8988T (cell line): ENCODE measurements around the gene HSDL1.
A peak's percentile ranks its signal among the peaks of the same experiment; 100 is the strongest.

ENCODE experiments used
- DNase-seq: peaks from one replicate; pipeline ENCODE4 v3.0.0; 2011

Gene HSDL1

GRCh38 chr16:84144859-84145639 lies at the start of gene HSDL1, which contains the start of gene DNAAF1:
HSDL1 (minus strand) TSS chr16:84145177; CDS start chr16:84131321, 13,856 bp downstream.
DNAAF1 (plus strand) TSS chr16:84145308; CDS start chr16:84145441, 133 bp downstream.
- peak; percentile 94 for DNase-seq

DNA sequence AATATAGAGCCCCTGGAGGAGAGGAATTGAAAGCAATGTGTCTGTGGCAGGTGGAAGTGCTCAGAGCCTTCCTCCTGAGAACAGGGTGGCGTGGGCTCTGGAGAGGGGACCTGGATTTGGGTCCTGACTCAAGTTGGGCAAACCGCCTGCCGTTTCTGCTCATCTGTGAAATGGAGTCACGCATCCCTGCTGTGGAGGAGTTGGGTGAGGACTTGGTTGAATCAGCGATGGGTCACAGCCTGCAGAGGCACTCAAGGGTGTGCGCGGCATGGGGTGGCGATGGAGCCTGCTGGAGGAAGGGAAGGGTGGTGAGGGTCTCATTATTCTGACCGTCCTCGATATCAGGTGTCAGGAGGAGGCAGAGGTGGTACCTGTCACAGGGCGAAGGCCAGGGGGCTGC lies 49.0 kb upstream of the HSDL1 start:
- DNase-seq = no peak

GRCh38 chr16:84193480-84193879 lies 48.5 kb upstream of the HSDL1 start:
- DNase-seq = no peak

- no peak for DNase-seq
These were observed 46.5 kb upstream of the HSDL1 start for GRCh38 chr16:84191466-84191865.

DNA sequence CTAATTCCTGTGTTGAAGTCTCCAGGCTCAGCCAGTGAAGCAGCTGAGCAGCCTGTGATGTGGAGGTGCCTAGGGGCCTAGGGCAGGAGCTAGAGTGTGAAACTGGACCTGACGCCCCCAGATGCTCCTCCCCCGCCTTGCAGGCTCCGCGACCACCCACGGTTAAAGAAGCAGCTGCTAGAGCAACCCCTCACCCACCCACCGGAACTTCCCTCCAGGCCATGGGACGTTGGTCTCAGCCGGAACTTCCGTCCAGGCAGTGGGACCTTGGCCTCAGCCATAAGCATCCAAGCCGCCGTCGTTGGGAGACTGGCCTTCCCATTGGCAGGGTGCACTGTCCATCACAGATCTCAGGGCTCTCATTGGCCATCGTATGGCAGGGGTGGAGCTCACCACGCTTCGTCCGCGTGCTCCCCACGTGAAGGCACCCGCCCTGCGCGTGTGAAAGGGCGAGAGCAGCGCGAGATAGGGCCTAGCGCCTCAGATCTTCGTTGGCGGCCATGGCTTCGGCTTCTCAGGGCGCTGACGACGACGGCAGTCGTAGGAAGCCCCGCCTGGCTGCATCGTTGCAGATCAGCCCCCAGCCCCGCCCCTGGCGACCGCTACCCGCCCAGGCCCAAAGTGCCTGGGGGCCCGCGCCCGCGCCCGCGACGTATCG lies 45.9 kb upstream of the HSDL1 start, which contains the start of gene ADAD2:
ADAD2 (plus strand) TSS at position 427 of the 658 bp plus-strand sequence; CDS start at position 501, 74 bp downstream.
- DNase-seq = peak; percentile 84

DNA sequence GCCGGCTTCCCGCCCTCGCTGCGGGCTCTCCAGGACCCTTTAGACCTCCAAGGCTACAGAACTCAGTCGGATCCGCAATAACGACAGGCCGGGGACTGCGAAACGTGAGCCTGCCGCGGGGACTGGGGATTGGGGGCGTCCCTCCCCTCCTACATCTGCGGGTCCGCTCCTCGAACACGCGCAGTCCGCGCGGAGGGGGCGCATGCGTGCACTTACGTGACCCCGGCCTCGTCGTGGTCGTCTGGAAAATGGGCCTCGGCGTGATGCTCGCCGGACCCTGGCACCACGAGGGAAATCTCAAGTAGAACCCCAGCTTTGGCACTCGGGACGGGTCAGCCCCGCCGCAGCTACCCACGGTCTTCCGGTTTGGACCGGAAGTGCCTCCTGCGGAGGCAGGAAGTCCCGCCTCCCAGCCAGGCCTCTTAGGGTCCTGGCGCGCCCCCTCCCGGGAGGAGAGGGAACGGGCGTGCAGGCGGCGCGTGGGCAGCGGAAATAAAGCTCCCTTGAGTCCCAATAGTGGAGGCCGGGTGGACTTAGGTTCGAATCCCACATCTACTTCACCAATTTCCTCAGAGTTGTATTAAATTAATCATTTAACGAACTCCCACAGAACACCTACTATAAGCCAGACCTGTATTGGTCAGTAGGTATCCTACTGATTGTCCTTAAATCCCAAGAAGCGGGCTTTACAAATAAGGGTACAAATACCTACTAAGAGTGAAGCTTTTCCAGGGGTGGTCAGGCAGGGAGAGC lies 41.9 kb upstream of the HSDL1 start, which contains the start of gene TAF1C:
TAF1C (minus strand) TSS at position 373 of the 753 bp plus-strand sequence. CDS start 2,069 bp downstream, outside the sequence.
- peak; percentile 100 for DNase-seq

DNA sequence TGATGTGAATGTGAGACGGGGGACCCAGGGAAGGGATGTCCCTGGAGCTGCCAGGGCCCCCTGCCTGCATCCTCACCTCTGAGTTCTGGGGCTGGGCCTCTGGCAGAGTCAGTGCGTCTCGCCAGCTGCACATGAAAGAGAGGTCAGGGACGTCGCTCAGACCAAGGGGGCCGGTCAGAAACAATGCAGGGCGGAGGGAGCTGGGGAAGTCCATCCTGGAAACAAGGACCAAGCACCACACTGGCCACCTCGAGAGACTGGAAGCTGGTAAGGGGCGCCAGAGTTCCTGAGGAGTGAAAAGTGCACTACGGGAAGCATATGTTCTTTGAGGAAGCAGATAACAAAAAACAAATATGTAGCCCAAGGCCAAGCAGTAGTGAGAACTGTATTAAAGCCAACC lies 39.8 kb upstream of the HSDL1 start:
- no peak for DNase-seq

DNA sequence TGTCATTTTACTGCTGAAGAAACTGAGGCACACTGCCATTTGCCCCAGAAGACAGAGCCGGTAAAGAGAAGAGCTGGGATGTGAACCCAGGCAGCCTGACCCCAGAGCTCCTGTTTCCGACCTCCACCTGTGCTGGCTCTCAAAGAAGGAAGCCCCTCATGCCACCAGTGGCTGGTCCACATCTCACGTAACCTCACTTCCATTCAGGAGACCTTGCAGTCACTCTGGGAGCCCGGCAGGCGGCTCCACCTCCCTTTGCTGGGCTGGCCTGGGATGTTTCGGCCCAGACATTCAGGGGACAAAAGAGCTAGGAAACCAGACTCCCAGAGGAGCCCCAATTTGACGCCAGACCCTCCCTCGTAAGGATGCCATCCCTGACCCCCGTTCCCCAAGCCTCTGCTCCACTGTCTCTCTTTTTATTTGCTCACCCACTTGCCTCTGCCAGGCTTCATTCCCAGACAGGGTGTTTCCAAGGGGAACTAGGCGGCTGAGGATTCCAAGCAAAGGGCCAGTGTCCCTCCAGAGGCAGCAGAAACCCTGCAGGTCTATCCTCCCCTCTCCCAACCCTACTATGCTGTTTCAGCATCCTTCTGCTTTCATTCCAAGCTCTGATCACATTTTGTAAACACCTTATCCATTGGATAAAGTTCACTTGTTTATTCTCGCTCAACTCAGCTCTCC lies 39.1 kb upstream of the HSDL1 start:
- DNase-seq = peak; percentile 99

DNA sequence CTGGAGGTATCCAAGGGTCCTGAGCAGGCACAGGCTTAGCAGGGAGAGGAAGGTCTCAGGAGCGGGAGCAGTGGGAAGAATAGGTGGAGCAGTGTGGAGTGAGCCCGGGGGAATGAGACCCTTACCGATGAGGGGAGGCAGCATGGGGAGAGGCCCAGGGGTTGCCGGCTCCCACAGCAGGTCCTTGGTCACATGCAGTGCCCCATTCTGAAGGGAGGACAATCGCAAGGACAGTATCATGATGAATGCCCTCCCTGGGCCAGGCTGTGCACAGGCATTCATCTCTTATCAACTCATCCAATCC lies 38.5 kb upstream of the HSDL1 start:
- no peak for DNase-seq

GRCh38 chr16:84182680-84183571 lies 37.9 kb upstream of the HSDL1 start:
- DNase-seq = no peak

DNA sequence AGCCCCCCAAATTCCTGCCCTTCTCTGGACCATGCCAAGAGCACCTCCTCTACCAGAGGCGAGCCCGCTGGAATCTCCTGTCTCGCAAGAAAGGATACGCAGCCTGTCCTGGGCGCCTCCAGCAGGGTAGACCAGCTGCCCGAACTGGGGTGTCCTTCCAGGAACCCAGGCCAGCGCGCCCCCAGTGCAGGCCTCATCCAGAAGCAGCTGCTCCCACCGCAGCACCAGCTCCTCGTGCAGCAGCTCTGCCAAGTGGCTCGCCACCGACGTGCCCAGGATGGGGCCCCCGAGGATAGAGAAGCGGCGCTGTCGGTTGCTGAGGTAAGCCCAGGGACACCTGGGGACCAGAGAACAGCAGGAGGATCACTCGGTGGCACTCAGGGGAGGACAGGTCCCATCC lies 37.1 kb upstream of the HSDL1 start:
- DNase-seq = no peak

- DNase-seq = no peak
These were observed 36.4 kb upstream of the HSDL1 start for GRCh38 chr16:84181144-84181915.

DNA sequence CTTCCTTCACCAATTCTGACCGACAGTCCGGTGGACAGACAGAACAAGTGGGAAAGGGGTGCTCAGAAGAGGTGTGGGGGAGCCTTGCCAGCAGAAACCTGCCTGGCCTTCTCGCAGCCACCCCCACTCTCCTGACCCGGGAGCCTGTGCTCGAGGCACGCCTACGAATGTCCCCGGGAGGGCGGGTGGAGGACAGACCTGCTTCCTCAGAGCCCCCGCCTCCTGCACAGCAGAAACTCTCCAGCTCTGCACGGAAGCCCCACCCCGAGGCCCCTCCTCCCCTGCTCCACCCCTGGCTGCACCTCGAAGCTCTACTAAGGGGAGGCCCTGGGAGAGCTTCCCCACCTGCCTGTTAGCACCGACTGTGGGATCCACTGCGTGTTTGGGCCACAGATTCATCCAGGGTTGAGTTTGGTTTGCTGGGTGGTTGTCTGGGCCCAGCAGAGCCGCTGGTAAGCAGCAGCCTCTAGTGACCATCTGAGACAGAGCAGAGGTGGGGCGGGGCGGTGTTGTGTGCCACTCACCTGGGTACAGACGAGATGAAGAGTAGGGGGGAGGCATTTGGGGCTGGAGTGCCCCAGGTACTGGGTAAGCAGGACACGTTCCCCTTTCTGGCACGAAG lies 35.7 kb upstream of the HSDL1 start:
- DNase-seq = no peak

DNA sequence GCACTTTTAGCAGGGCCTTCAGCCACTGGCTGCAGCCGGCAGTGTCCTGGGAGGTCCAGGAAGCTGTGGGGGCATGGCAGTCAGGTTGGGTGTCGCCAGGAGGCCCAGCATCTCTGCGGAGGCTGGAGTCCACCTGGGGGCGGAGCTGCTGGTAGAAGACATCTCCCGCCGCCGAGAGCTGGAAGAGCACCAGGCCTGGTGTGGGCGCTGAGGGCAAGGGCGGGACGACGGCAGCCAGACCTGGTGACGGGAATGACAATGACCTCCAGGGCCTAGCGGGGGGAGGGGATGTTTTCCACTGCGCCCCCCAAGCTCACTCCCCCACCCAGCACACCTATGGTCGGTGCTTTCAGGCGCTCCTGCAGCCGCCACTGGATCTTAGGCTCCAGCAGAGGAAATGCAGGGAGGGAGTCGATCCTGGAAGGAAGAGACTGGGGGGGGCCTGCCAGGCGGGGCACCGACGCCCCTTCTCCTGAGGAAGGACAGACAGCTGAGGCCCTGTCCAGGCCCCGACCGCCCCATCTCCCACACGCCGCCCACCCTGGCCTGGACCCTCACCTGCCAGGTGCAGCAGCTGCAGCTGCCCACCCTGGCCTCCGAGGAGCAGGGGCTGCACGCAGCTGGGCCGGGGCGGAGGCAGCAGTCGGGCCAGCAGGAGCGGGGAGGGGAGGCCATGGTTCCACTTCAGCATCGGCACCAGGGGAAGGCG lies 34.8 kb upstream of the HSDL1 start:
- DNase-seq = no peak

GRCh38 chr16:84178892-84179611 lies 34.1 kb upstream of the HSDL1 start:
- DNase-seq = no peak

DNA sequence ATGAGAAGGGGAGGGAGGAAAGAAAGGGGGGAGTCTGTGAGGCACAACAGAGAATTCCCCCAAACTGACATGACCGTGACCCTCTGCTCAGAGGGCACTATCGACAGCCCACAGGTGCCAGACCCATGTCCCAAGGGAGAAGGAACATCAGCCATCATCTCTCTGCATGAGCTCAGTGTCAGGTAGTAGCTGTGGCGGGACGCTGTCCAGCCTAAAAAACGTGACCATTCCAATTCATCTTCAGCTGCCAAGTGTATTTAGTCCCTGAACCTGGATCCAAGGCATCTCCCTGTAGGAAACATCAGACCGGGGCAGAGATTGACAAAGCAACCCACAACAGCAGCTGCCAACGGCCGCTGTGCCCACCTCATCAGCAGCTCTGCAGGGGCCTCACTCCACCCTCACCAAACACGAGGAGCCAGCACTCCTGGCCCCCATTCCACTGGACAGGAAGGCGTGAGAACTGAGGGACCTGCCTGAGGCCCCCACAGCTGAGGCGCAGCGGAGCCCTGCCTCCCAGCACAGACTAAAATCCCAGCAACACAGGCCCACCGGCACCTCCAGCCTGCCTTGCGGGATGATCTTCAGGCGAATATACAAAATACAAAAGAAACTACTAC lies 33.3 kb upstream of the HSDL1 start:
- DNase-seq = no peak

GRCh38 chr16:84177741-84178073 lies 32.7 kb upstream of the HSDL1 start:
- no peak for DNase-seq

- DNase-seq = no peak
These were observed 31.4 kb upstream of the HSDL1 start for GRCh38 chr16:84176192-84177053.
